Nucleus accumbens (tissue), 56 donors: ENCODE data around the gene VAV2.
A peak's percentile ranks its signal among the peaks of the same experiment; 100 is the strongest.

ENCODE experiments used
- DNase-seq, 56 donors: peaks; one replicate each; lab custom pipeline; 2025; lab: John Stamatoyannopoulos, UW

VAV2 gene

DNA sequence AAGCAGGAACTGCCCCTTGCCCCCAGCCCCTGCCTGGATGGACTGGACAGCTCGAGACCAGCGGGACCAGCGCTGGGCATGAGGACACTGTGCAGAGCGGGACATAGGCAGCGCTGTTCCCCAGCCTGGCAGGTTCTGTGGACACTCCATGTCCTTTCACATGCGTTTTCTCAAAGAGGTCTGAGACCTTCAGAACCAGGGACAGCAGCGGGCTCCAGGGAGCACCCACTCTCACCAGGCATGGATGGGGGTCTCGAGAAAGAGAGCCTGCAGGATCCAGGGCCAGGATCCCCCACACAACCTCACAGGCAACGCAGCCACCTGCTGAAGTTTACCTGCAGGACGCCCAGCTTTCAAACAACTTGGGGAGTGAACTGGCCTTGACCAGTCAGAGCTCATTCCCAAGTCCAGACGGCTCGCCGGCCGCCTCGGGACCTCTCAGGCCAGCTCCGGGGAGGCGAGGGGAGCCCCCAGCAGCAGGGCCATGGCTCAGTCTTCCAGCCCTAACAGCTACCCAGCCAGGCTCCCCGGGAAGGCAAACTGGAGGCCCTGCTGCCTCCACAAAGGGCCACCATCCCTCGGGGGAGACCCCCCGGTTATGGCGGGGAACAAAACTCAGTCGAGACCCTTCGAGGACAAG, 181.4 kb downstream of the VAV2 start:
- DNase-seq = no peak

DNA sequence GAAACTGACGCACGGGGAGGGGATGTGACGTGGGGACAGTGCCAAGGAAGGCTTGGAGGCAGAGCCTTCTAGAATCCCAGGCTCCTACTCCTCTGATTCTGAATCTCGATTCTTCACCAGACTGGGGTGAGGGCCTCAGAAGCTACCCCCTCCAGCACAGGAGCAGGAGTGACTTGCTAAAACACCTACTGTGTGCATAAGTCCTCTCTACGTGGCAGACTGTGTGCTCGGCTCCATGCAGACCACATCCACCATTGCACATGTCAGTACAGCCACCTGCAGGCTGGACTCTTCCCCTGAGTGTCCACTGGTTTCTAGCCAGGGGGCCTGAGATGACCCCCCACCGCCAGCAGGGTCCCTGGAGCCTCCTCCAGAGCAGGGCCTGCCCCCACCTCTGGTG, 182.8 kb downstream of the VAV2 start:
- no peak for DNase-seq

DNA sequence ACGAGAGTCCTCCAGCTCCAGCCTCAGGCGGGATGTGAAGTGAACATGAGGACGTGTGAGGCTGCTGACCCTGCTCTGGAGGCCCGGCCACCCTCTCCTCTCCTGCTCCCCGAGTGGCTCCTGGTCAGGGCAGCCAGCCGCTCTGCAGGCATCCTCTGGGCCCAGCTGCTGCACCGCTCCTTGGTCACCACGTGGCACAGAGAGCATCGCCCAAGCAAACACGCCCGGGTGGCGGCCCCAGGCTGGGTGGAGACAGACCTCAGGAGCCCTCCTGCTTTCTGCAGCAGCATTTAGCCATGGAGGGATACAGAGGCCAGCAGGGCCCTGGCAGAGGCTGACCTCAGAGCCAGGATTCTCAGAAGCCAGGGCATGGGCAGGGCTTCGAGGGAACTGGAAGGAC, 184.3 kb downstream of the VAV2 start:
- DNase-seq = no peak

DNA sequence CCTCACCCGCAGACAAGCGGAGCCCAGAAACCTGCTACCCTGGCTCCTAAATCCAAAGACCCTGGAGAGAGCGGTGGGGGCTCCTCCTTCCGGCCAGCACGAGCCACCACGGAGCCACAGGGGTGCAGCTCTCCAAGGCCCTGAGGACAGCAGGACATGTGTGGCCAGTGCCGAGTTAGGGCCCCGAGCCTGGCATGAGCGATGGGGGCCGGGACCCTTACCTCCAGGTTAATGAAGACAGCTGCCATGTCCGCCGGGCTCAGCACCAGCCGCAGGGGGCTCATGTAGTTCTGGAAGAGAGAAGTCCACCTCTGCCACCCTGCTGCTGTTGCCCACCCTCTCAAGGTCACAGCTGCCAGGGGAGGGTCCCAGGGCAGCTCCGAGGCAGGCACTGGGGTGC, 185.1 kb downstream of the VAV2 start:
- DNase-seq = no peak

DNA sequence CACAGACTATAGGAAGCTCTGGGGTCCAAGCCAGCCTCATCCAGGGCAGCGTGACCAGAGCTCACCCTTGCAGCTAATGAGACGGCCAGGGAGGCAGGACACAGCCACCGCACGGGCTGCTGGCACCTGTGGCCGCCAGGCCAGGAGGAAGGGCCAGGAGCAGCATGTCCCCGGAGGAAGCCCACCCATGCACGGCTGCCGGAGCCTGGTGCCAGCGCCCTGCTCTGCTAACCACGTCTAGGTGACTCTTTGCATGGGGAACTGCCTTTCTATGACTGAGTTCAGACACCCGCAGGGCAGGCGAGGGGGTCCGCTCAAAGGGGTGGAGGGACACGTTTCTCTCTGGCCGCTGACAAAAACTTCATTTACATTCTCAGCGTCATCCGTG, 185.5 kb downstream of the VAV2 start:
- DNase-seq = no peak

DNA sequence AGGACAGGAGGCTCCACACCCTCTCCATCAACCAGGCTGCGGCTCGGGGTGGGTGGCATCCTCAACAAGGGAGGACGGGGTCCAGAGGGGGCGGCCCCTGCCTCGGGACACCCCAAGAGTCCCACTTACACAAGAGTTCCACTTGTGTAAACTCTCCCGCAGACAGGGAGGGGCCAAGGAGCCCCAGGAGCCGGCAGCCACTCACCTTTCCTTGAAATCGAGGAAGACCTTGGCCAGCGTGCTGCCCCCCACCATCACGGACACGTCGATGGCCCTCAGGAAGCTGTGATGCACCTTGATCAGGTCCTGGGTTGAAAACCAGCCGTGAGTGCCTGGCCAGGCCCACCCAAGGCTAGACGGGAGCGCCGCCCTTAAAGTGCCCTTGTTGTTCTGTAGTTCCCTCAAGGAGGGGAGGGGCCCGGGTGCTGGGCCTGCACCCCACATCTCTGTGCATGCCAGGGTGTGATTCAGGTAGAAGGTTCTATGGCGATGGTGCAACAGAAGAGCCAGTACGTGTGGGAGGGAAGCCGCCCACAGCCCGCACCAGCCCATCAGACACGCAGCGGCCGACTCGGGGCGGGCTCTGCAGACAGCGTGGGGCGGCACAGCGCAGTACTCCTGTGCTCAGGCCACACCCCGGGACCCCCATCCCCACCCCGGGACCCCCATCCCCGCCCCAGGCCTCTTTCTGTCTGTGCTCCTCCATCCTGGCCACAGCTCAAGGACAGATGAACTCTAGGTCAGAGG, 186.1 kb downstream of the VAV2 start:
- no peak for DNase-seq

DNA sequence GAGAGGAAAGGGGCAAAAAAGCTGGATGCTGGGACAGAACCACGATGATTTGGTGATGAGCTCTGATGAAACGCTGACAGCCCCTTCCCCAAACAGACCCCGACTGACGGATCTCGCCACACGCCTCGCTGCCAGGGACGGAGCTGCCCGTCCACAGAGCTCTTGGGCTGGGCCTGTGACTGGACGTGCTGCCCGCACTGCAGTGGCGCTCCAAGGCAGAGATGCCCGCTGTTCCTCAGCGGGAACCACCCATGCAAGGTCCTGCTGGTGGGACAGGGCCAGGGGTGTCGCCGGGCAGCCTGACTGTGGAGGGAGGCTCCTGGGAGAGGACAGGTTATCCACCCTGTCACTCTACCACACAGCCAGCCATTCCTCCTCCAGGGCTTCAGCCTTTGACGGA, 187.9 kb downstream of the VAV2 start:
- no peak for DNase-seq

DNA sequence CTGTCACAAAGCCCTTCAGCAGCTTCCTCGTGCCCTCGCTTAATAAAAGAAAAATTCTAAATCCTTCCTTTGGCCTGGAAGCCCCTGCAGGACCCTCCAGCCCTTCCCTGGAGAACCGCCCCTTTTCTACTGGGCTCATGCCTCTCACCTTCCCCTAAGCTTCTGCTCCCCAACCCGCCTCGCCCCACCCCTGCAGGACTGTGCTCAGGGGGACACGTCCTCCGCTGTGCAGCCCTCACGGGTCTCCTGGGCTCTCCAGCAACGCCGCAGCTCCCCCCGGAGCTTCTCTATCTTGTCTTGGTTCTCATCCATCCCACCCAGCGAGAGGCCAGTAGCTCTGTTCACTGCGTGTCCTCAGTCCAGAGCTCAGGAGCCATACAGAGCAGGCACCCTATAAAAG, 188.4 kb downstream of the VAV2 start:
- DNase-seq = no peak

DNA sequence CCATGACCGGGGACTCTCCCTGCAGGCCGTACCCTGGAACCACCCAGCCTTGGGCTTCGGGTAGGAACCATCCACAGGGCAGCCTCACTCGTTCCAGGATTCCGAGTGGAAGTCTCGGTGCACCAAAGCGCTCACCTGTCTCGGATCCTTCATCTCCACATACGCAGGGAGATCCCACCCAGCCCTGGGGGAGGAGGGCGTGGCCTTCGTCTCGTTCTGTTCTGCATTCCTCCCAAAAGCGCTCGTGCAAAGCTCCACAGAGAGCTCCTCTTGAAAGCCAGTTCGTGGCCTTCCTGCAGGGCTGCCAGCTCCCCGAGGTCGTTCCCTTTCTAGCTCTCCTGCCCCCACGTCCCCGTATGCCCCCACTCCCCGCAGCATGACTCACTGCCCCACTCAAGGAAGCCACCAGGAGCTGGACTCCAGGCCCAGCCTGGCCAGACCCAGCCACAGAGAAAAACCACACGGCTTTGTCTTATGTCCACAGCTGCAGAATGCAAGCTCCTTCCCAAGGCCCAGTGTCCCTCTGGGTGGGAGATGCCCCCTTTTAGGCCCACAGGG, 189.0 kb downstream of the VAV2 start:
- no peak for DNase-seq

DNA sequence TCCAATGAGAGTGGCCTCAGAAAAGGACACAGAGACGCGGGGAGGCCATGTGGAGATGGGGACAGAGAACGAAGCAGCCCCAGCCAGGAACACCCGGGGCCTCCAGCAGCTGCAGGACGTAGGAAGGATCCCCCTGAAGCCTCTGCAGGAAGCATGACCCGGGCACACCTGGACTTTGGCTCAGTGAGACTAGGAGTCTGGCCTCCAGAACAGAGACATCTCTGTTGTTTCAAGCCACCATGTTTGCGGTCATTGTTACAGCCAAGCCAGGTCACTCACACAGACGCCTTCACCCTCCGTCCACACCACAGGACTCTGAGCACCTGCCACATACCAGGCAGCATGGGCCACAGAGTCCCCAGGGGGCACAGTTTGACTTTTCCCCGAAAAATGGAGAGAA, 190.4 kb downstream of the VAV2 start:
- no peak for DNase-seq

DNA sequence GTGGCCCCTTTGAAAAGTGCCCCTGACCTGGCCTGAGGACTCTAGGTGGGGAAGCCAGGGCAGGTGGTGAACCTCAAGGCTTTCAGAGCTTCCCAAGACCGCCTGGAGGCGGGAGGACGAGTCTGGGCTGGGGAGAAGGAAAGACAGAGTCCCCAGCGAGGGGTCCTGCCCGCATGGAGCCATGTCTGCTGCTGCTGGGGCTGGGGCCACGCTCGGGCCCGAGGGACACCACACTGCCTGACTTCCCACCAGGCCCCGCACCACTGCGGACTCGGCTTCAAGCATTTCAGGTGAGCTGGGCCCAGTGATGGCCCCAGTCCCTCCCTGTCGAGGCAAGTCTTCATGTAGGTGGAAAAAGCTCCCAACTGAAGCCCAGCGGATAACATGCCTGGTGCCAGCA, 191.9 kb downstream of the VAV2 start:
- DNase-seq = no peak

DNA sequence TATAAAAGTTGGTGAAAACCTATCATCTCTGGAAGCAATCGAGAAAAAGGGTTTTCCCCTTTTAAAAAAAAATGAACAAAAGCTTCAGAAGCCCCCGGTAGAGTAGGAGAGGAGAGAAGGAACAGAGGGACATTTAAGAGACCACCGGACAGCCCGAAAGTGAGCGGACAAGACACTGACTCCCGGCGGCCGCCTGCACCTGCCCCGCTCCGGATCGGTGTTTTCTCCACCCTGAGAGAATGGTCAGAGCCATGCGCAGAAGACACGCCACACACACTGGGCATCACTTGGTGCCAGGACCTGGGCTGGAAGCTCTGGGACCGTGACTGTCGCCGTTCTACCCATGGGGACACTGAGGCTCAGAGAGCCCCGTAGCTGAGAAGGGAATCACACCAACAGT, 192.4 kb downstream of the VAV2 start:
- DNase-seq = no peak

DNA sequence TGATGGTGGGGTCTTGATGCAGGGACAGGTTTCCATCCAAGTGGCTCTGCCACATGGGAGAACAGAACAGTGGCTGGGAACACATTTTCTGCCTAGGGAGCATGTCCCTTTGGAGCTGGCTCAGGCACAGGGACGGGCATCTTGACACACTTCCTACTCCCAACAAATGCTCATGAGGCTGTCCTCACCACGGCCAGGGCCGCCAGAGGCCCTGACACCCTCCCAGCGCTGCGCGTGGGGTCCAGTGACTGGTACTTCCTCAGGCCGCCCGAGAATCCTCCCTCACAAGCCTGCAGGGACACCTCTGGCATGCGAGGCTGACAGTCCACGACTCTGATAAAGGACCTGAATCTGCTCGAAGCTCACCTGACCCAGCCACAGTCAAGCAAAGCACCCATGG, 193.0 kb downstream of the VAV2 start:
- no peak for DNase-seq

DNA sequence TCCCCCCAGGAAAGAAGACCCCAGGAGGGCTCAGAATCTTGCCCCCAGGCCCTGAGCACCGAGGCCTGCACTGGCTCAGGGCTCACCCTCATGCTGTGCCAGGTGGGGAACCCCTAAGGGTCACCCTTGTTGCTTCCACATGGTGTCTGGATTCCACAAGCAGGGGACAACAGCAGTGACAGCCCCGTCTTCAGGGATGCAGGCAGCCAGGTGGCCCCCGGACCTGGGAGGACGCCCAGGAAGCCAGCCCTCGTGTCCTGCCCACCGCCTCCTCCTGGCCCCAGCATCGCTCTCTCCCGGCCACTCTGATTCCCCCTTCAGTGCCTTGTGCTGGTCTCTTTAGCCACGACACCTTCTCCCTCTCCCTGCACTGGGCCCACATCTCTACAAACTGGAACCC, 194.0 kb downstream of the VAV2 start:
- DNase-seq = no peak

DNA sequence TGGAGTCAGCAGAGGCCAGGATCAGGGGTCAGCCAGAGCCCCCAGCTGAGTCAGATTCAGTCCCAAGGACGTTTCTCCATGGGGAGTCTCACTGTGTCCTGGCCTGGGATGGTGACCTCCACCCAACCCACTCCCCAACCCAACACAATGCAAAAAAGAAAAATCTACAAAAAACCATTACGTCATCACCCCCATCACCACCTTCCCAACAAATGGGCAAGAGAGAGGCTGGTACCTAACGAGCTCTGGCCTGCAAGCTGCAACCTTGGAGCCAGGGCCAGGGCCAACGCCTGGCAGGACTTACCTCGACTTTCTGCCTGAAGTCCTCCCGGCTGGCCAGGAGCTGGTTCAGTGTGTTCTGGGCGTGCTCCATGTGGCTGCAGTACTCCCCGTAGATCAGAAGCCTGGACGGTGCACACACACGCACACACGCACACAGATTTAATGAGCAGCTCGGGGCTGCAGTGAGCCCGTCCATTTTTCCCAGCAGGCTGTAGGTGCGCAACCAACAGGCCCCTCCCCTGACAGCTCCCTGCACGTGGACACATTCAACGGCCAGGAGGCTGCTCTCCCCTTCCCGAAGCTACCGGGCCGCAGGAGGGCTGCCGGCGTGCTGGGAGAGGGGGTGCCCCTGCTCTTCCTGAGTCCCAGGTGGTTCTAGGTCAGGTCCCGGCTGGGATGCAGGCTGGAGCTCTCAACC, 194.6 kb downstream of the VAV2 start:
- DNase-seq = no peak

DNA sequence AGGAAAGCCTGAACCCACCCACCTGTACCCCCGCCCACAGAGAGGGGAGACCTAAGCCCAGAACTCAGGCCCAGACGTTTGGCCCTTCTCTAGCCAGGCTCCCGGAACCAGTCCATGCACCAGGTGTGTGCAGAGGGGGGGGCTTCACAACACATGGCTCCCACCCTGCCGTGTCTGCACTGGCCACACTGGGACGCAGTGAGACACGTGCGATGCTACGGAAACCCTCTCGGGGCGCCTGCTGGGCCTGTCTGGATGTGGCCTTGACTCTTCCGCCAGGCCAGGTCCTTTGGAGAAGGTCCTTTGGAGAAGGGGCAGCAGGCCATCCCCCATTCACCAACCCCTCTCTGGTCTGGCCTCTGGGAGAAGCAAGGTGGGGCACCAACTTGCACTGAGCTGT, 195.6 kb downstream of the VAV2 start:
- no peak for DNase-seq

DNA sequence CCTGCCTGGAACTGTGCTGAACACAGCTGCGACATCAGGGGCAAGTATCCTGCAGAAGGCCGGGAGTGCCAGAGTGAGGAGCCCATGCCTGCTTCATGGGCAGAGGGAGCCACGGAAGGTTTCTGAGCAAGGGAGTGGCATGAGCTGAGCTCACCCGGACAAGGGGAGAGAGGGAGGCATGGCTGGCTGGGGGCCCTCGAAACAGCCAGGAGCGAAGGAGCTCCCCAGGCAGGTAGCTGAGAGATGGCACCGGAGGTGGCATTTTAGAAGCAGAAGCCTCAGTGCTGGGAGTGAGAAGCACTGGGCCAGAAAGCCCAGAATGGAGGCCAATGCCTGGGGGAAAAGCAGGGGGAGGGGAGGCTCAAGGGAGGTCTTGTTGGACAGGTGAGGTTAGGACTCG, 197.1 kb downstream of the VAV2 start:
- no peak for DNase-seq

DNA sequence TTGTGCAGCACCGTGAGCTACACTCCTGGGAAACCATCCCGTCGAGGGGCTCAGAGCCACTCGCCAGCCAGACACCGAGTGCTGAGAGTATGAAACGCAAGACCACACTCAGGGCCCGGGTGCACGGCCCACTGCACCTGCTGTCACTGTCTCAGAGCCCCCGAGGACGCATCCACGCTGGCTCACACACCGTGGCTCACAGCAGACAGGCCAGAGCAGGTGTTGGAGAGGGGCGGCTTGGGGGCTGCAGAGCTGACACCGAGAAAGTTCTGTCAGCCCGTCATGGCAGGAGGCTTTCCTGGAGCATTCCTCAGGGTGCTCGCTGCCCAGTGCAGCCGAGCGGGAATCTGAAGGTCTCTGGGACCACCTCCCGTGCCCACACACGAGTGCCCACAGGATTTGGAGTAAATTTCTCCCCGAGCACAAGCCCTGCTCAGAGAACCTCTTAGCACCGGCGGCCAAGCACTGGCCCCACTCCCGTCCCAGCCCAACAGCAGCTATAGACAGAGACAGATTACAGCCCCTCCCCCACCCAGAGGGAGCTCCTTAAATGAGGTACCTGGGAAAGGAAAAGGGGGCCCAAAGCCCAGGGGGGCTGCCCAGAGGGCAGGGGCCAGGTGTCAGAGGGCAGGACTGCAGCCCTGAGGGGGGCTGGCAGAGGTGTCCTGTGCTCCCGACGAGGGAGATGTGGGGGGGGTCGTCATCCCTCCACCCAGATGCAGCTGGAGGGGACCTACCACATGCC, 197.9 kb downstream of the VAV2 start:
- no peak for DNase-seq

DNA sequence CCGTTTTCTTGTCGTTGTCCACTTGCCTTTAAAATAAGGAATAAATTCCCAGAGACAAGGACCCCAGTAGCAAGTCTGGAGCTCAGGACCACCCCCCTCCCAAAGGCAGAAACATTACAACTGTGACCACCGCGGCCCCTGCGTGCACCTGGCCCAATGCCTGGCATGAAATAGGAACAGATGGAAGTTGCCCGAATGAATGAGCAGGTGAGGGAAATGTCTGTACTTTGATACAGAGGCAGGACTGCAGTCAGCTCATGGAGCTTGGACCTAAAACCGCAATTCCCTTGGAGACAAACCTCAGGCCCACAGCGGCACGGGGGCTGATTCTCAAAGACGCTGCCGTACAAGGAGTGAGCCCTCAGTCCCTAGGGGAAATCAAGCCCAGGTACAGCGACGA, 198.7 kb downstream of the VAV2 start:
- no peak for DNase-seq

DNA sequence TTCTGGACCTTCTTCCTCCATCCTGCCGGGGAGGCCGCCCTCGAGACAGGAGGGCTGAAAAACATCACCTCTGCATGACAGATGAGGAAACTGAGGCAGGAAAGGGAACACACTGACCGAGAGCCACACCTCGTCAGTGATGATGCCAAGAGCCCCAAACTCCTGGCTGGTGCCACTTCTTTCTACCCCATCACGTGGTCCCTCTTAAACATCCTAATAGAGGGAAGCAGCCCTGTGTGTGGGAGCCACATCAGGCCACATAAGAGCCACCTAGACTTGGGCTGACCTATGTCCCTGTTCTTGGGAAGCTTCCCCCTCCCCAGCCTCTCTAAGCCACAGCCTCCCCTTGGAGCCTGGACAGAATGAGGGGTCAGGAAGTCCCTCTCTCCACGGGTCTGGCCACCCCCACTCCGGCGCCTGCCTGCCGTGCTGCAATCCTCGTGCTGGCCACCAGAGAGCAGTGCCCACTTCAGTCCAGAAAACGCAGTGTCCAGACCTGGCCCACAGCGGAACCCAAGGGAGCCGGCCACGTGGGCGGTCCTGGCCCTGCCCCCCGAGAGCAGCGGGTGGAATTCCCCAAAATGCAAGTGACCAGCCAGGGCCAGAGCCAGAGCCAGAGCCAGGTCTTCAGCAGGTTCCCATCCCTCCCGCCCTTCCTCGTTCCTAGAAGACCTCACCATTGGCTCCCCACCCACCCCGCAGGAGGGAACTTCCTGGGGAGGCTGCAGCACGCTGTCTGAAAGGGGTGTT, 199.2 kb downstream of the VAV2 start:
- peak in 49 of 56 donors; percentile 11 to 82 (median 46) for DNase-seq
